ENCODE data around the gene WDR36. TPM values are rescaled to one million over a fixed set of nuclear protein-coding genes. Genes with fewer than 3 reads are reported as not detected.

The WDR36 gene
- total and polyA plus RNA-seq, 9 of the 15 experiments (the other 6 are each of a cell fraction or from before 2014, with no cell fraction given): 25.7 to 68.0 (median 41.5) TPM

- TF ChIP-seq CHD7 (IDR thresholded peaks at IDR 0.05; ENCODE audit: low read depth, low read length) (no peak), ZNF57 (CRISPR knock-in tag; IDR thresholded peaks at IDR 0.05) (no peak), ZNF133 (CRISPR knock-in tag; IDR thresholded peaks at IDR 0.05) (no peak)
Observed at GRCh38 chr5:111075520-111075919, 16.6 kb upstream of the WDR36 start (continued).
